Caco-2 (cell line): Measurements from ENCODE around the gene GSTO1. TPM values are rescaled to one million over a fixed set of nuclear protein-coding genes. Genes with fewer than 3 reads are reported as not detected.

Experiments
- BruUV-seq: library from RNA; stranded (reverse); fragments of 400-500 nt; replicated peaks from 2 replicates; lab custom pipeline; 2021; lab: Mats Ljungman, UMichigan
- CTCF ChIA-PET: fragments of 300-600 bp; sonication (Branson Sonifier 250); formaldehyde crosslinking; loops from one replicate; lab custom pipeline; 2022; ENCODE audit warnings: antibody characterized with exemption; lab: Charles Lee
- POLR2A ChIA-PET: fragments of 300-600 bp; sonication (Branson Sonifier 250); formaldehyde crosslinking; loops from one replicate; lab custom pipeline; 2022; ENCODE audit warnings: antibody characterized with exemption; lab: Charles Lee
- DNase-seq, 2 experiments: peaks; one replicate each; pipeline versions ENCODE4 v3.0.0 to v3.0.0-alpha.2; 2020 to 2022
- H3K27me3 ChIP-seq: replicated peaks from 2 replicates; pipeline ENCODE4 v1.6.0; 2011; ENCODE audit warnings: low read length; ENCODE audit not compliant: control insufficient read depth, insufficient read depth
- H3K36me3 ChIP-seq: 2 replicates; pipeline ENCODE4 v1.5.1; 2011; ENCODE audit warnings: low read length; ENCODE audit not compliant: control insufficient read depth, insufficient read depth
- H3K4me1 ChIP-seq: fragments of 250-450 bp; sonication (Bioruptor Pico); 2 replicates; pipeline ENCODE4 v1.5.1; 2020; ENCODE audit warnings: mild to moderate bottlenecking
- H3K4me3 ChIP-seq: 2 replicates; pipeline ENCODE4 v1.5.1; 2011; ENCODE audit warnings: low read depth, mild to moderate bottlenecking, control low read depth, low read length
- H3K9me3 ChIP-seq: fragments of 250-450 bp; sonication (Bioruptor Pico); 2 replicates; pipeline ENCODE4 v1.5.1; 2020; ENCODE audit warnings: mild to moderate bottlenecking, moderate library complexity
- H3K27ac Mint-ChIP-seq: one replicate; pipeline ENCODE4 v1.8.0; 2022; ENCODE audit warnings: mixed read lengths; ENCODE audit not compliant: unreplicated experiment
- H3K27me3 Mint-ChIP-seq: one replicate; pipeline ENCODE4 v1.8.0; 2022; ENCODE audit warnings: mixed read lengths; ENCODE audit not compliant: insufficient read depth, unreplicated experiment
- H3K36me3 Mint-ChIP-seq: one replicate; pipeline ENCODE4 v1.8.0; 2022; ENCODE audit warnings: mild to moderate bottlenecking, mixed read lengths; ENCODE audit not compliant: insufficient read depth, unreplicated experiment
- H3K4me1 Mint-ChIP-seq: one replicate; pipeline ENCODE4 v1.8.0; 2022; ENCODE audit warnings: low read depth, mixed read lengths; ENCODE audit not compliant: unreplicated experiment
- H3K4me3 Mint-ChIP-seq: one replicate; pipeline ENCODE4 v1.8.0; 2022; ENCODE audit warnings: mild to moderate bottlenecking, moderate library complexity, mixed read lengths; ENCODE audit not compliant: unreplicated experiment
- H3K9me3 Mint-ChIP-seq: one replicate; pipeline ENCODE4 v1.8.0; 2022; ENCODE audit warnings: mixed read lengths; ENCODE audit not compliant: unreplicated experiment
- intact Hi-C: fragments of 100-400 bp; cut with micrococcal nuclease; formaldehyde crosslinking; loops from one replicate; pipeline ENCODE4 v1.10.0; 2022; ENCODE audit not compliant: unreplicated experiment
- total RNA-seq: library from RNA; stranded (reverse); gene quantifications from 2 replicates; pipeline ENCODE4 v1.2.3, GENCODE V29; 2022
- TF ChIP-seq, protein P1 (sequence below), 2 experiments: fragments of 200-600 bp in 1 of 2; IDR thresholded peaks; 1 replicate in 1 of 2; 2 replicates in 1 of 2; pipeline versions ENCODE4 v1.5.1 to v1.8.0; 2011 to 2022; ENCODE audit warnings: antibody characterized with exemption in 1 of 2, control low read depth in 1 of 2, inconsistent platforms in 1 of 2, low read depth in 1 of 2, low read length in 1 of 2, mild to moderate bottlenecking in 1 of 2, moderate library complexity in 1 of 2; ENCODE audit not compliant: insufficient read depth in 1 of 2, severe bottlenecking in 1 of 2, unreplicated experiment in 1 of 2

The GSTO1 gene
- total RNA-seq, 1 experiment from 2014 or later, result 167 TPM

- peaks cover 3% of the 10 kb centered on the region; the same call in 1 of the 2 replicates for H3K36me3 ChIP-seq
- DNase-seq, result no peak
- CTCF ChIA-PET, result no interaction called here
- intact Hi-C loops, result no loop called here
- Mint-ChIP-seq H3K36me3 (peaks cover 55% of the 10 kb centered on the region), H3K27ac (no peak overlapping the region), H3K9me3 (no peaks in the 10 kb centered on the region), H3K27me3 (no peaks in the 10 kb centered on the region), H3K4me3 (no peak overlapping the region), H3K4me1 (peaks cover 11% of the 10 kb centered on the region)
- TF ChIP-seq, protein P1, sequence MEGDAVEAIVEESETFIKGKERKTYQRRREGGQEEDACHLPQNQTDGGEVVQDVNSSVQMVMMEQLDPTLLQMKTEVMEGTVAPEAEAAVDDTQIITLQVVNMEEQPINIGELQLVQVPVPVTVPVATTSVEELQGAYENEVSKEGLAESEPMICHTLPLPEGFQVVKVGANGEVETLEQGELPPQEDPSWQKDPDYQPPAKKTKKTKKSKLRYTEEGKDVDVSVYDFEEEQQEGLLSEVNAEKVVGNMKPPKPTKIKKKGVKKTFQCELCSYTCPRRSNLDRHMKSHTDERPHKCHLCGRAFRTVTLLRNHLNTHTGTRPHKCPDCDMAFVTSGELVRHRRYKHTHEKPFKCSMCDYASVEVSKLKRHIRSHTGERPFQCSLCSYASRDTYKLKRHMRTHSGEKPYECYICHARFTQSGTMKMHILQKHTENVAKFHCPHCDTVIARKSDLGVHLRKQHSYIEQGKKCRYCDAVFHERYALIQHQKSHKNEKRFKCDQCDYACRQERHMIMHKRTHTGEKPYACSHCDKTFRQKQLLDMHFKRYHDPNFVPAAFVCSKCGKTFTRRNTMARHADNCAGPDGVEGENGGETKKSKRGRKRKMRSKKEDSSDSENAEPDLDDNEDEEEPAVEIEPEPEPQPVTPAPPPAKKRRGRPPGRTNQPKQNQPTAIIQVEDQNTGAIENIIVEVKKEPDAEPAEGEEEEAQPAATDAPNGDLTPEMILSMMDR (IDR thresholded peaks at IDR 0.05; ENCODE audit: insufficient read depth in 1 of 2, low read depth in 1 of 2, low read length in 1 of 2, severe bottlenecking in 1 of 2, unreplicated experiment in 1 of 2), result no peak
- H3K4me1 ChIP-seq, result peaks cover 27% of the 10 kb centered on the region
- no peaks in the 10 kb centered on the region for H3K9me3 ChIP-seq
- POLR2A ChIA-PET, result no interaction called here
- BruUV-seq, result no TSS peak
- H3K4me3 ChIP-seq, result no peak overlapping the region
- H3K27me3 ChIP-seq, result no peaks in the 10 kb centered on the region
Observed at GRCh38 chr10:104259456-104259855, 4.8 kb downstream of the GSTO1 start.

DNA sequence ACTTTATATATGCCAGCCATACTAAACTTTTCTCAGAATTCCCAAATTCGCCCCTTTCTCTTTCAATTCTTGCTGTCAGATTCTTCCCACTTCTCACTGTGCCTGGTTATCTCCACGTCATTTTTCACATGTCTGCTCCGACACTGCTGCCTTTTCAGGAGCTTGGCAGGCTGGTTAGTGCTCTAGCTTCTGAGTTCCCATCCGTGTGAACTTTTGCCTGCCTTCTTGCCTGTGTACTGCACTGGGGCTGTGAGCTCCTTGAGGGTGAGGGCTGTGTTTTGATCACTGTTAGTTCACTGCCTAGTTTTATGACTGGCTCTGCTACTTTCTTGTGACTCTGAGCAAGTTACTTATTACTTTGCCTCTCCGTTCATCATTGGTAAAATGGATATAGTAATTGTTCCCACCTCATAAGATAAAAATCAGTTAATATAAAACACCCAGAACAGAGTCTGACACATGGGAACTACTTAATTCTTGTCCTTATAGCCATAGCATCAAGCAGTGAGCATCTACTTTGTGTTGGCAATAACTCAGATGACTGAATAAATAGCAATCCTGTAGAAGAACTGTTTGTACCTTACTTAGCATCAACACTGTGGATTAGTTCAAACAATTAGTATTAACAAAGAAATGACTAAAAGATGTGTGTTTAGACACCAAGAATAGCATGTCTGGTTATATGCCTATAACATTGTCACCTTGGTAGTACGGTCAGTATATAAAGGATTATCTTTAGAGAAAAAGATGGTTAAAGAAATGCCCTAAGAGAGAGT, 5.5 kb downstream of the GSTO1 start:
- POLR2A ChIA-PET, result no interaction called here
- intact Hi-C loops, result no loop called here
- DNase-seq, result no peak
- BruUV-seq, result no TSS peak
- Histone ChIP-seq H3K36me3 (peaks cover 3% of the 10 kb centered on the region; the same call in 1 of the 2 replicates), H3K27me3 (no peaks in the 10 kb centered on the region), H3K4me1 (peaks cover 32% of the 10 kb centered on the region), H3K4me3 (no peak overlapping the region), H3K9me3 (no peaks in the 10 kb centered on the region)
- TF ChIP-seq, protein P1 (IDR thresholded peaks at IDR 0.05; ENCODE audit: insufficient read depth in 1 of 2, low read depth in 1 of 2, low read length in 1 of 2, severe bottlenecking in 1 of 2, unreplicated experiment in 1 of 2), result no peak
- Mint-ChIP-seq H3K27me3 (no peaks in the 10 kb centered on the region), H3K36me3 (peaks cover 60% of the 10 kb centered on the region), H3K9me3 (no peaks in the 10 kb centered on the region), H3K4me3 (no peak overlapping the region), H3K27ac (no peak overlapping the region), H3K4me1 (peaks cover 11% of the 10 kb centered on the region)
- CTCF ChIA-PET, result no interaction called here

GRCh38 chr10:104260775-104261115, 6.1 kb downstream of the GSTO1 start:
- Histone ChIP-seq H3K4me3 (no peak overlapping the region), H3K27me3 (no peaks in the 10 kb centered on the region), H3K36me3 (peaks cover 5% of the 10 kb centered on the region; the same call in 1 of the 2 replicates), H3K9me3 (no peaks in the 10 kb centered on the region), H3K4me1 (peaks cover 35% of the 10 kb centered on the region)
- TF ChIP-seq, protein P1 (IDR thresholded peaks at IDR 0.05; ENCODE audit: insufficient read depth in 1 of 2, low read depth in 1 of 2, low read length in 1 of 2, severe bottlenecking in 1 of 2, unreplicated experiment in 1 of 2), result no peak
- Mint-ChIP-seq H3K9me3 (no peaks in the 10 kb centered on the region), H3K36me3 (peaks cover 66% of the 10 kb centered on the region), H3K27me3 (no peaks in the 10 kb centered on the region), H3K4me3 (no peak overlapping the region), H3K4me1 (peaks cover 11% of the 10 kb centered on the region), H3K27ac (no peak overlapping the region)
- ChIA-PET CTCF (no interaction called here), POLR2A (no interaction called here)
- no peak for DNase-seq
- no TSS peak for BruUV-seq
- intact Hi-C loops, result no loop called here
